Endothelial cell of umbilical vein (primary cell): ENCODE data around the gene CANT1. TPM values are rescaled to one million over a fixed set of nuclear protein-coding genes. Genes with fewer than 3 reads are reported as not detected.

Experiments used
- BruUV-seq: library from RNA; stranded (reverse); fragments of 400-500 nt; replicated peaks from 2 replicates; lab custom pipeline; 2021; lab: Mats Ljungman, UMichigan
- CTCF ChIA-PET: fragments of 300-600, 350-600 bp; sonication (Branson Sonifier 250); formaldehyde crosslinking; loops from one replicate; lab custom pipeline; 2021; ENCODE audit warnings: antibody characterized with exemption, inconsistent platforms; lab: Charles Lee
- POLR2A ChIA-PET: fragments of 300-600, 350-600 bp; sonication (Branson Sonifier 250); formaldehyde crosslinking; loops from one replicate; lab custom pipeline; 2021; ENCODE audit warnings: antibody characterized with exemption, inconsistent platforms; lab: Charles Lee
- DNase-seq: peaks from one replicate; pipeline ENCODE4 v3.0.0-alpha.2; 2011; ENCODE audit warnings: low read depth, low spot score
- FAIRE-seq: peaks from 2 replicates; lab custom pipeline; 2011; peaks lifted over from hg19 to GRCh38; lab: Jason Lieb, UNC
- H2AFZ ChIP-seq: 2 replicates; pipeline ENCODE4 v1.6.0; 2012; ENCODE audit warnings: low read depth, low read length, control low read depth, inconsistent platforms
- H3K27ac ChIP-seq: 2 replicates; pipeline ENCODE4 v1.5.1; 2011; ENCODE audit warnings: low read depth, mild to moderate bottlenecking, control low read depth, low read length, moderate library complexity; ENCODE audit not compliant: insufficient read depth
- H3K27me3 ChIP-seq, 2 experiments: 2 replicates each; pipeline versions ENCODE4 v1.6.0 to v1.6.1; 2011; ENCODE audit warnings: low read length in 2 of 2, mixed read lengths in 1 of 2; ENCODE audit not compliant: control insufficient read depth in 2 of 2, insufficient read depth in 2 of 2
- H3K36me3 ChIP-seq, 2 experiments: 2 replicates in 1 of 2; 3 replicates in 1 of 2; pipeline ENCODE4 v1.5.1; 2011; ENCODE audit warnings: low read length in 2 of 2, mild to moderate bottlenecking in 1 of 2, moderate library complexity in 1 of 2; ENCODE audit not compliant: control insufficient read depth in 2 of 2, insufficient read depth in 2 of 2; ENCODE audit errors: extremely low read depth in 1 of 2
- H3K4me1 ChIP-seq: 3 replicates; pipeline ENCODE4 v1.5.1; 2011; ENCODE audit warnings: mild to moderate bottlenecking, low read length; ENCODE audit not compliant: control insufficient read depth, insufficient read depth; ENCODE audit errors: extremely low read depth
- H3K4me2 ChIP-seq: 2 replicates; pipeline ENCODE4 v1.6.1; 2011; ENCODE audit warnings: low read length, control low read depth, mixed read lengths; ENCODE audit not compliant: insufficient read depth
- H3K4me3 ChIP-seq, 3 experiments: fragments of 200-600 bp in 1 of 3; sonication (generic), shearing (Covaris generic) in 1 of 3; replicated peaks in 1 of 3; 2 replicates each; pipeline ENCODE4 v1.5.1; 2011 to 2016; ENCODE audit warnings: control low read depth in 3 of 3, low read length in 3 of 3, mild to moderate bottlenecking in 2 of 3, inconsistent platforms in 1 of 3, low read depth in 1 of 3, moderate library complexity in 1 of 3; ENCODE audit not compliant: insufficient read depth in 1 of 3
- H3K79me2 ChIP-seq: 2 replicates; pipeline ENCODE4 v1.6.0; 2012; ENCODE audit warnings: low read length, inconsistent platforms; ENCODE audit not compliant: control insufficient read depth, insufficient read depth
- H3K9ac ChIP-seq: replicated peaks from 2 replicates; pipeline ENCODE3; 2011; ENCODE audit warnings: low read length, control low read depth; ENCODE audit not compliant: insufficient read depth; ENCODE audit errors: extremely low read depth
- H3K9me1 ChIP-seq: replicated peaks from 3 replicates; pipeline ENCODE4 v1.6.0; 2011; ENCODE audit warnings: mild to moderate bottlenecking, low read length; ENCODE audit not compliant: control insufficient read depth, insufficient read depth; ENCODE audit errors: extremely low read depth
- H3K9me3 ChIP-seq: replicated peaks from 2 replicates; pipeline ENCODE4 v1.5.1; 2012; ENCODE audit warnings: low read length, inconsistent platforms; ENCODE audit not compliant: control insufficient read depth, insufficient read depth
- H4K20me1 ChIP-seq: replicated peaks from 2 replicates; pipeline ENCODE3; 2011; ENCODE audit warnings: mild to moderate bottlenecking, low read length; ENCODE audit not compliant: control insufficient read depth, insufficient read depth; ENCODE audit errors: extremely low read depth
- CTCF ChIP-seq, 2 donors: IDR thresholded peaks; 1 replicate in 1 of 2; 2 replicates in 1 of 2; pipeline ENCODE4 v1.5.1; 2011; ENCODE audit warnings: low read length in 2 of 2, mild to moderate bottlenecking in 2 of 2, moderate library complexity in 2 of 2, control low read depth in 1 of 2, inconsistent platforms in 1 of 2, low read depth in 1 of 2; ENCODE audit not compliant: insufficient read depth in 1 of 2; ENCODE audit errors: extremely low read depth in 1 of 2
- EZH2 ChIP-seq: IDR thresholded peaks from 2 replicates; pipeline ENCODE4 v1.6.1; 2012; ENCODE audit warnings: borderline replicate concordance, low read depth, mild to moderate bottlenecking, moderate library complexity, low read length, inconsistent platforms; ENCODE audit not compliant: severe bottlenecking
- FOS ChIP-seq: IDR thresholded peaks from 2 replicates; pipeline ENCODE4 v1.6.1; 2011; ENCODE audit warnings: mild to moderate bottlenecking, low read length, moderate library complexity, borderline replicate concordance; ENCODE audit not compliant: insufficient read depth
- GATA2 ChIP-seq: IDR thresholded peaks from 2 replicates; pipeline ENCODE4 v1.7.0; 2011; ENCODE audit warnings: low read depth, mild to moderate bottlenecking, moderate library complexity, mixed read lengths, low read length; ENCODE audit not compliant: insufficient read length, insufficient read depth
- JUN ChIP-seq: IDR thresholded peaks from 2 replicates; pipeline ENCODE4 v1.6.1; 2011; ENCODE audit warnings: borderline replicate concordance, low read depth; ENCODE audit not compliant: insufficient read length, insufficient read depth
- MAX ChIP-seq: IDR thresholded peaks from 2 replicates; pipeline ENCODE4 v1.6.1; 2011; ENCODE audit not compliant: insufficient read depth, insufficient read length
- MYC ChIP-seq: IDR thresholded peaks from one replicate; pipeline ENCODE4 v1.6.1; 2011; ENCODE audit warnings: mild to moderate bottlenecking, low read depth, low read length
- POLR2A ChIP-seq: IDR thresholded peaks from 2 replicates; pipeline ENCODE4 v1.6.1; 2012; ENCODE audit warnings: low read depth, mild to moderate bottlenecking, control low read depth, low read length
- POLR2AphosphoS5 ChIP-seq: IDR thresholded peaks from 2 replicates; pipeline ENCODE4 v1.6.1; 2012; ENCODE audit warnings: low read depth, mild to moderate bottlenecking, control low read depth, low read length, moderate library complexity; ENCODE audit not compliant: insufficient read depth
- dilution Hi-C: fragments of 300-500 bp; cut with MboI; formaldehyde crosslinking; loops from one replicate; pipeline ENCODE4 v1.15.0; 2019; ENCODE audit warnings: low sequenced_read_pairs; ENCODE audit not compliant: extremely low pct_ligation_motif_present
- intact Hi-C: fragments of 100-400 bp; cut with micrococcal nuclease; formaldehyde crosslinking; loops from one replicate; pipeline ENCODE4 v1.10.0; 2022
- polyA plus RNA-seq, 4 experiments: library from polyadenylated mRNA; depleted of rRNA in 3 of 4; stranded (reverse) in 3 of 4; unstranded in 1 of 4; fragments of >200 nt; gene quantifications; 2 replicates each; pipeline versions ENCODE4 v1.2.1 to v1.2.3, GENCODE V29; 2011 to 2012; ENCODE audit warnings: missing spikeins in 1 of 4
- total RNA-seq: library from RNA; stranded (reverse); gene quantifications from 2 replicates; pipeline ENCODE4 v1.2.3, GENCODE V29; 2021

Gene CANT1
- total and polyA plus RNA-seq, 2 donors (not counting 3 experiments of a cell fraction or from before 2014, with no cell fraction given) = 85.0 to 93.6 TPM

GRCh38 chr17:78965491-78965924 lies 44.1 kb downstream of the CANT1 start:
- dilution Hi-C loops (no loop called here), intact Hi-C loops (no loop called here)
- Histone ChIP-seq H3K79me2 (no peaks in the 10 kb centered on the region), H3K9ac (no peak overlapping the region), H2AFZ (no peak overlapping the region), H3K4me3 (no peak overlapping the region), H3K4me2 (no peak overlapping the region), H3K9me1 (no peaks in the 10 kb centered on the region), H3K27ac (no peak overlapping the region), H3K4me1 (no peaks in the 10 kb centered on the region), H3K27me3 (no peaks in the 10 kb centered on the region), H3K36me3 (no peaks in the 10 kb centered on the region), H4K20me1 (no peaks in the 10 kb centered on the region), H3K9me3 (no peaks in the 10 kb centered on the region)
- CTCF ChIA-PET = interaction anchor here (1.4 to 9.1 kb wide), 3 partner anchors 17 to 99 kb away, joined by 3 to 171 read pairs (median 6); no protein-coding TSS in a partner anchor
- TF ChIP-seq POLR2AphosphoS5 (no peak), EZH2 (no peak), POLR2A (no peak), GATA2 (no peak), FOS (no peak), JUN (no peak), MYC (no peak), MAX (no peak), CTCF (IDR thresholded peaks at IDR 0.05; ENCODE audit: extremely low read depth in 1 of 2, insufficient read depth in 1 of 2, low read depth in 1 of 2, low read length in 2 of 2) (no peak)
- no peak for DNase-seq
- BruUV-seq = no TSS peak
- POLR2A ChIA-PET = interaction anchor here (0.6 kb wide), 1 partner anchor 387 kb away, joined by 3 read pairs; no protein-coding TSS in a partner anchor
- no peak for FAIRE-seq
